Fibroblast of skin of right biceps (primary cell): Measurements from ENCODE around the gene MACROD2.

Experiments
- DNase-seq: peaks from one replicate; pipeline ENCODE4 v3.0.0-alpha.2; 2013

Gene MACROD2

GRCh38 chr20:16072220-16072619, 2076.9 kb downstream of the MACROD2 start:
- no peak for DNase-seq

GRCh38 chr20:16078172-16078898, 2083.0 kb downstream of the MACROD2 start:
- no peak for DNase-seq

GRCh38 chr20:16081421-16081820, 2086.1 kb downstream of the MACROD2 start:
- DNase-seq, result no peak

- no peak for DNase-seq
These were observed 2086.8 kb downstream of the MACROD2 start for GRCh38 chr20:16082051-16082550.

GRCh38 chr20:16083639-16084280, 2088.4 kb downstream of the MACROD2 start:
- no peak for DNase-seq

GRCh38 chr20:16095226-16095625, 2099.9 kb downstream of the MACROD2 start:
- DNase-seq, result no peak

- DNase-seq, result no peak
These were observed 2101.5 kb downstream of the MACROD2 start for GRCh38 chr20:16096756-16097326.

- no peak for DNase-seq
These were observed 2102.5 kb downstream of the MACROD2 start for GRCh38 chr20:16097788-16098187.

GRCh38 chr20:16098890-16099639, 2103.7 kb downstream of the MACROD2 start:
- DNase-seq, result no peak

- no peak for DNase-seq
These were observed 2104.8 kb downstream of the MACROD2 start for GRCh38 chr20:16100111-16100510.

GRCh38 chr20:16100767-16101166, 2105.5 kb downstream of the MACROD2 start:
- no peak for DNase-seq
